Frontal cortex (tissue), 4 donors: ENCODE results near the gene EEF1AKMT2. TPM values are rescaled to one million over a fixed set of nuclear protein-coding genes. Genes with fewer than 3 reads are reported as not detected.
"Not testable (repeated sequence)": the region's sequence is repeated elsewhere in the genome, so short reads cannot be mapped to it uniquely, and the experiment has no call there.

Experiments
- DNase-seq, 2 donors: peaks; one replicate each; pipeline ENCODE4 v3.0.0; 2012; ENCODE audit warnings: low spot score in 2 of 2
- FAIRE-seq: peaks from 2 replicates; lab custom pipeline; 2012; peaks lifted over from hg19 to GRCh38; lab: Jason Lieb, UNC
- total RNA-seq: library from RNA; depleted of rRNA; stranded (reverse); fragments of >200 nt; gene quantifications from one replicate; pipeline ENCODE4 v1.2.3, GENCODE V29; 2014
- donor health status: control.
- donor health status: control.
- donor health status: control.

The EEF1AKMT2 gene
- 33.4 TPM for total RNA-seq

GRCh38 chr10:124791547-124792348, at the start of gene EEF1AKMT2:
TSS of gene EEF1AKMT2 (minus strand) at chr10:124791887. CDS start at chr10:124791833, 54 bp downstream.
- FAIRE-seq, result no peak
- DNase-seq, result peak; percentile 86 to 88

- DNase-seq, result no peak
- no peak for FAIRE-seq
These were observed 46.0 kb upstream of the EEF1AKMT2 start for GRCh38 chr10:124837687-124838086.

- FAIRE-seq (no peak), DNase-seq (no peak)
These were observed 39.4 kb upstream of the EEF1AKMT2 start for GRCh38 chr10:124831116-124831515.

- FAIRE-seq, result no peak
- DNase-seq, result no peak
These were observed 38.8 kb upstream of the EEF1AKMT2 start for GRCh38 chr10:124830445-124830844.

GRCh38 chr10:124829447-124830115, 37.9 kb upstream of the EEF1AKMT2 start:
- DNase-seq, result no peak
- FAIRE-seq, result no peak

GRCh38 chr10:124827474-124827873, 35.8 kb upstream of the EEF1AKMT2 start:
- FAIRE-seq (peak; percentile 80), DNase-seq (peak in 1 of 2 donors; percentile 20)

- no peak for DNase-seq
- FAIRE-seq, result no peak
These were observed 34.6 kb upstream of the EEF1AKMT2 start for GRCh38 chr10:124826262-124826661.

- FAIRE-seq (no peak), DNase-seq (no peak)
These were observed 34.0 kb upstream of the EEF1AKMT2 start for GRCh38 chr10:124825702-124826101.

GRCh38 chr10:124824932-124825331, 33.2 kb upstream of the EEF1AKMT2 start:
- not testable (repeated sequence) for DNase-seq, FAIRE-seq

- DNase-seq (no peak), FAIRE-seq (no peak)
These were observed 32.8 kb upstream of the EEF1AKMT2 start for GRCh38 chr10:124824507-124824906.

- no peak for DNase-seq
- no peak for FAIRE-seq
These were observed 29.8 kb upstream of the EEF1AKMT2 start for GRCh38 chr10:124821520-124821919.

- DNase-seq (no peak), FAIRE-seq (no peak)
These were observed 28.4 kb upstream of the EEF1AKMT2 start for GRCh38 chr10:124820121-124820520.

- FAIRE-seq (no peak), DNase-seq (peak in 1 of 2 donors; percentile 21)
These were observed 10.6 kb upstream of the EEF1AKMT2 start for GRCh38 chr10:124802313-124802675.

GRCh38 chr10:124799211-124799610, 7.5 kb upstream of the EEF1AKMT2 start:
- FAIRE-seq, result no peak
- DNase-seq, result no peak

GRCh38 chr10:124798781-124799180, 7.1 kb upstream of the EEF1AKMT2 start:
- FAIRE-seq (no peak), DNase-seq (no peak)

GRCh38 chr10:124798364-124798763, 6.7 kb upstream of the EEF1AKMT2 start:
- no peak for FAIRE-seq
- DNase-seq, result no peak

GRCh38 chr10:124792998-124793352, 1.3 kb upstream of the EEF1AKMT2 start:
- FAIRE-seq (no peak), DNase-seq (no peak)

GRCh38 chr10:124782900-124783299, 8.8 kb downstream of the EEF1AKMT2 start:
- not testable (repeated sequence) for DNase-seq, FAIRE-seq

GRCh38 chr10:124768791-124769190, 22.9 kb downstream of the EEF1AKMT2 start:
- no peak for DNase-seq
- FAIRE-seq, result no peak

GRCh38 chr10:124765256-124765655, 26.4 kb downstream of the EEF1AKMT2 start:
- DNase-seq (no peak), FAIRE-seq (no peak)

- FAIRE-seq (no peak), DNase-seq (no peak)
These were observed 28.4 kb downstream of the EEF1AKMT2 start for GRCh38 chr10:124763267-124763666.
